HG02981 (cell line): ENCODE results near the gene RHOBTB3.
A peak's percentile ranks its signal among the peaks of the same experiment; 100 is the strongest.

Source experiments
- ATAC-seq: cut with Tn5 transposase; IDR thresholded peaks from one replicate; pipeline ENCODE4 v1.9.1; 2021; ENCODE audit warnings: mild to moderate bottlenecking, moderate library complexity; ENCODE audit not compliant: unreplicated experiment

The RHOBTB3 gene

GRCh38 chr5:95838001-95838520 is 106.9 kb downstream of the RHOBTB3 start:
- ATAC-seq = no peak

- ATAC-seq = no peak
These were observed 107.4 kb downstream of the RHOBTB3 start for GRCh38 chr5:95838556-95838955.

- ATAC-seq = no peak
These were observed 108.5 kb downstream of the RHOBTB3 start for GRCh38 chr5:95839658-95840057.

- no peak for ATAC-seq
These were observed 110.0 kb downstream of the RHOBTB3 start for GRCh38 chr5:95840956-95841705.

- no peak for ATAC-seq
These were observed 111.0 kb downstream of the RHOBTB3 start for GRCh38 chr5:95841914-95842812.

GRCh38 chr5:95842854-95843544 is 111.9 kb downstream of the RHOBTB3 start:
- peak; percentile 88 for ATAC-seq

- ATAC-seq = no peak
These were observed 112.6 kb downstream of the RHOBTB3 start for GRCh38 chr5:95843733-95844223.

GRCh38 chr5:95845391-95845790 is 114.3 kb downstream of the RHOBTB3 start:
- no peak for ATAC-seq
